AG04449 (cell line): ENCODE measurements around the gene C5.
A peak's percentile ranks its signal among the peaks of the same experiment; 100 is the strongest.

Experiments
- CTCF ChIA-PET: fragments of 350-600 bp; formaldehyde crosslinking; extraction: SDS; loops from one replicate; lab custom pipeline; 2021; ENCODE audit warnings: antibody characterized with exemption; lab: Yijun Ruan, JAX
- POLR2A ChIA-PET: fragments of 400-600, 350-600 bp; formaldehyde crosslinking; extraction: SDS; loops from one replicate; lab custom pipeline; 2020; ENCODE audit warnings: antibody characterized with exemption, inconsistent platforms; lab: Yijun Ruan, JAX
- DNase-seq: peaks from one replicate; pipeline ENCODE4 v3.0.0-alpha.2; 2010; ENCODE audit warnings: low read depth, low spot score
- H3K4me3 ChIP-seq: 2 replicates; pipeline ENCODE4 v1.5.1; 2011; ENCODE audit warnings: low read depth, mild to moderate bottlenecking, control low read depth, low read length
- TF ChIP-seq, protein P1 (sequence below): IDR thresholded peaks from one replicate; pipeline ENCODE4 v1.5.1; 2011; ENCODE audit warnings: mild to moderate bottlenecking, moderate library complexity, low read length, control low read depth, inconsistent platforms; ENCODE audit not compliant: insufficient read depth; ENCODE audit errors: missing control alignments

The C5 gene

DNA sequence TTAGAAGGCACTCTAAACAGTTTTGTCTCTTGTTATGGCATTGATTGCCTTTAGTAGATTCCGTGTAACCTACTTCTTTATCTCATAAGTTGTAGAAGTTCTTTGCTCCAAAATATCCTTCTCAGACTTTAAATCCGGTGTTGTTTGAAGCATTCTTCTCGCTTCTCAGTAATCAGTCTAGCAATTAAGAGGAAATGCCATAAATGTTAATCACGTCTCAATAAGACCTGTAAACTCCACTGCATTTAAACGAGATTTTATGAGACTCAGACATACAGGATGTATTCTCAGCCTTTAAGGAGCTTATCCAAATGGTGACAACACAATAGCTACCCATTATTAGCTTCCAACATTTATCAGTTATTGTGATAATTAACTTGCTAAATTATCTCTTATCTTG is 7.7 kb upstream of the C5 start:
- ChIA-PET CTCF (interaction anchor here (2.0 to 15.4 kb wide), 5 partner anchors 9 to 342 kb away, joined by 4 to 392 read pairs (median 103); partner anchors contain the start of genes C5 and CNTRL), POLR2A (no interaction called here)
- TF ChIP-seq, protein P1, sequence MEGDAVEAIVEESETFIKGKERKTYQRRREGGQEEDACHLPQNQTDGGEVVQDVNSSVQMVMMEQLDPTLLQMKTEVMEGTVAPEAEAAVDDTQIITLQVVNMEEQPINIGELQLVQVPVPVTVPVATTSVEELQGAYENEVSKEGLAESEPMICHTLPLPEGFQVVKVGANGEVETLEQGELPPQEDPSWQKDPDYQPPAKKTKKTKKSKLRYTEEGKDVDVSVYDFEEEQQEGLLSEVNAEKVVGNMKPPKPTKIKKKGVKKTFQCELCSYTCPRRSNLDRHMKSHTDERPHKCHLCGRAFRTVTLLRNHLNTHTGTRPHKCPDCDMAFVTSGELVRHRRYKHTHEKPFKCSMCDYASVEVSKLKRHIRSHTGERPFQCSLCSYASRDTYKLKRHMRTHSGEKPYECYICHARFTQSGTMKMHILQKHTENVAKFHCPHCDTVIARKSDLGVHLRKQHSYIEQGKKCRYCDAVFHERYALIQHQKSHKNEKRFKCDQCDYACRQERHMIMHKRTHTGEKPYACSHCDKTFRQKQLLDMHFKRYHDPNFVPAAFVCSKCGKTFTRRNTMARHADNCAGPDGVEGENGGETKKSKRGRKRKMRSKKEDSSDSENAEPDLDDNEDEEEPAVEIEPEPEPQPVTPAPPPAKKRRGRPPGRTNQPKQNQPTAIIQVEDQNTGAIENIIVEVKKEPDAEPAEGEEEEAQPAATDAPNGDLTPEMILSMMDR = no peak
- DNase-seq = no peak
- H3K4me3 ChIP-seq = no peak overlapping the region

DNA sequence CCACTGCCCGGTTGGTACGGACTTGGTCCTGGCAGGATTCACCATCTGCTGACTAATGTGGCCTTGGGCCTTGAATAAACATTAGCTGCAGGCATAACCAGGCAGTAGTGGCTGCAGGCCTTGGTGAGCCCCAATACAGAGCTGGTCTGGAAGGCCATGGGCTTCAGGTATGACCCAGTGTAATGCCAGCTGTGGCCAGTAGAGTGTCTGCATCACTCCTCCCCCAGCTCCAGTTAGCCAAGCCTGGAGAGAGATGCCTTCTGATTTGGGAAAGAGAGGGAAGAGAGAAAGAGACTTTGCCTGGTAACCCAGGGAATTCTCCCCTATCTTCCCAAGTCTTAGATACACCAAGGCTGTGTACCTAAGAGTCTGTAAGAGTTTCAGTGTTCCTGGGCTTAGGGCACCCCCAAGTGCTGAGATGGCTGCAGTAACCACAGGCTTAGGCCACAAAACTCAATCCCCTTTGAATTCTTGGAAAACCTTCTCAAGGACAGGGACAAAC is 5.6 kb upstream of the C5 start:
- CTCF ChIA-PET = interaction anchor here (1.2 to 15.4 kb wide), 5 partner anchors 10 to 299 kb away, joined by 3 to 392 read pairs (median 12); no protein-coding TSS in a partner anchor
- TF ChIP-seq, protein P1 = no peak
- POLR2A ChIA-PET = no interaction called here
- DNase-seq = no peak
- H3K4me3 ChIP-seq = no peak overlapping the region

DNA sequence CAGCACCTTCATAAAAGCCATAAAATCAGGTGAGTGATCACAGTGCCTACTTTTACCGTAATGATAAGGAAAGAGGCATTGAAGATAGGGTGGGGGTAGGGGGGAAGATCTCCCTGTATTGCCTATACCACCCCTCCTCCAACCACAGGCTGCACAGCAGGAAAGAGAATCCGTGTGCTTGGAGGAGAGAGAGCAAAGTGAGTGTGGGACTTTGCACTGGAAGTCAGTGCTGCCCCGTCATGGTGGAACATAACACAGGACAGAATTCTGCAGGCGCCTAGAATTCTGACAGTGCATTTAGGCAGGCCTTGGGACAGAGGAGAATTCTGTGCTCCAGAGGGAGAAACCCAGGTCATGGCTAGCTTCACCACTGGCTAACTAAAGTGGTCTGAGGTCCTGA is 3.5 kb upstream of the C5 start:
- no peak overlapping the region for H3K4me3 ChIP-seq
- POLR2A ChIA-PET = no interaction called here
- TF ChIP-seq, protein P1 = no peak
- no peak for DNase-seq
- CTCF ChIA-PET = interaction anchor here (8.6 to 15.4 kb wide), 2 partner anchors 7 to 69 kb away, joined by 103 to 392 read pairs; no protein-coding TSS in a partner anchor

DNA sequence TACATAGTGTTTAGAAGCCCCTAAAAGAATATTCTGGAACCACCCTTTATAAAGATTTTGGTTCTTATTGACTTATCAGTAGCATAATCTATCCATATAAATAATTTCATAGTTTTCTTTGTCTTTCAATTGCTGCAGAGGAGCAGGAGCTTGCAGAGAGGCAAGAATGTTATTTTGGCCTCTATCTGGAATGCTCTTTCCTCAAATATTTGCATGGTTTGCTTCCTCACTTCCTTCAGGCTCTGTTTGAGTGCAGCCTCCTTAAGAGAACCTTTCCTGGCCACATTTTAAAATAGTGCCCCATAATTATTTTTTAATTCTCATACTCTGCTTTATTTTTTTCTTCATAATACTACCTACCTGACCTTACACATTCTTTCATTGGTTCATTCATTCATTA is 1.5 kb downstream of the C5 start:
- DNase-seq = peak; percentile 21
- TF ChIP-seq, protein P1 = no peak
- no peak overlapping the region for H3K4me3 ChIP-seq
- CTCF ChIA-PET = interaction anchor here (1.1 to 8.6 kb wide), 7 partner anchors 12 to 429 kb away, joined by 3 to 103 read pairs (median 3); no protein-coding TSS in a partner anchor
- POLR2A ChIA-PET = no interaction called here

DNA sequence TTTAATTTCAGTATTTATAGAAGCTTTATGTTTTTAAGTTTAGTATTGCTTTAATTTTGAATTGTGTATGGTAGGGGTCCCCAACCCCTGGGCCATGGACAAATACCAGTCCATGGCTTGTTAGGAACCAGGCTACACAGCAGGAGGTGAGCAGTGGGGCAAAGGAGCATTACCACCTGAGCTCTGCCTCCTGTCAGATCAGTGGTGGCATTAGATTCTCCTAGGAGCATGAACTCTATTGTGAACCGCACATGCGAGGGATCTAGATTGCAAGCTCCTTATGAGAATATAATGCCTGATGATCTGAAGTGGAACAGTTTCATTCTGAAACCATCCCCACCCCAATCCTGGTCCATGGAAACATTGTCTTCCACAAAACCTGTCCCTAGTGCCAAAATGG is 1.9 kb downstream of the C5 start:
- no peak for DNase-seq
- ChIA-PET CTCF (interaction anchor here (0.5 to 8.6 kb wide), 8 partner anchors 12 to 492 kb away, joined by 3 to 103 read pairs (median 3); no protein-coding TSS in a partner anchor), POLR2A (no interaction called here)
- TF ChIP-seq, protein P1 = no peak
- H3K4me3 ChIP-seq = no peak overlapping the region

DNA sequence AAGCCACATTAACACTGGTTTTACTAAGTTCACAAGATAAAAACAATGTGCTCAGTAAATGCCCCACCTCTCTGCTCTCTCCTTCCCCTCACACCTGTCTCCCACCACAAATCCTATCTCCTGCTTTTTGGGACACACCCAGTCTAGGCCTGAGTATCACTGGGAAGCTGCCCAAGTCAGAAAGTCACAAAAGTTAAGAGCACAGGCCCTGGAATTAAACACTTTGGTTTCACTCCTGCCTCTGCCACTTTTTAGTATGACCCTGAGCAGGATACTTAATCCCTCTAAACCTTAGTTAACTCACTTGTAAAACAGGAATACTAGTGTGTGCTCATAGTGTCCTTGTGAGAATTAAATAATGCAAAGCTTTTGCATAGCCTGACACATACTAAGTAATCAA is 11.3 kb downstream of the C5 start:
- POLR2A ChIA-PET = no interaction called here
- TF ChIP-seq, protein P1 = no peak
- CTCF ChIA-PET = interaction anchor here (0.8 to 2.6 kb wide), 2 partner anchors 11 to 22 kb away, joined by 3 to 9 read pairs; partner anchors contain the start of gene C5
- no peak overlapping the region for H3K4me3 ChIP-seq
- DNase-seq = no peak
